K562 (cell line): ENCODE results near the gene POT1.

Source experiments
- CHD1 ChIP-seq: fragments of 200-600 bp; sonication (generic); IDR thresholded peaks from one replicate; pipeline ENCODE4 v1.6.1; 2012; ENCODE audit warnings: mild to moderate bottlenecking, moderate library complexity, low read length, inconsistent platforms
- CTCF ChIP-seq, 3 experiments: IDR thresholded peaks in 2 of 3; conservative IDR thresholded peaks in 1 of 3; 2 replicates each; pipeline ENCODE4 v1.5.1; 2011 to 2012; ENCODE audit warnings: low read length in 3 of 3, mild to moderate bottlenecking in 3 of 3, control low read depth in 2 of 3, improper control_type of control experiment in 1 of 3, inconsistent platforms in 1 of 3, low read depth in 1 of 3, mixed read lengths in 1 of 3, moderate library complexity in 1 of 3; ENCODE audit not compliant: insufficient read depth in 2 of 3
- RBM22 ChIP-seq: fragments of 200-400 bp; formaldehyde crosslinking; IDR thresholded peaks from 2 replicates; pipeline ENCODE4 v1.6.1; 2018; ENCODE audit warnings: low read length, low read depth; ENCODE audit not compliant: poor library complexity, severe bottlenecking
- WHSC1 ChIP-seq: IDR thresholded peaks from one replicate; pipeline ENCODE4 v1.6.1; 2012; ENCODE audit warnings: low read length, control low read depth, inconsistent platforms
- ZZZ3 ChIP-seq: fragments of 450-650 bp; IDR thresholded peaks from 2 replicates; pipeline ENCODE4 v1.6.1; 2016; ENCODE audit warnings: antibody characterized with exemption, mild to moderate bottlenecking, moderate library complexity
- TF ChIP-seq, protein P1 (sequence below): fragments of 450-650 bp; formaldehyde crosslinking; IDR thresholded peaks from 2 replicates; pipeline ENCODE4 v1.4.0; 2020; ENCODE audit warnings: mild to moderate bottlenecking, moderate library complexity
- TF ChIP-seq, protein P2 (sequence below): sonication (generic); formaldehyde crosslinking; IDR thresholded peaks from 2 replicates; pipeline ENCODE4 v1.8.0; 2022; ENCODE audit warnings: missing genetic modification reagents, mild to moderate bottlenecking, borderline replicate concordance

- TF ChIP-seq ZZZ3 (no peak), CTCF (IDR thresholded peaks at IDR 0.05 in 2 of 3, conservative IDR thresholded peaks at IDR 0.05 in 1 of 3; ENCODE audit: insufficient read depth in 2 of 3, low read depth in 1 of 3, low read length in 3 of 3) (no peak), WHSC1 (no peak), CHD1 (no peak), RBM22 (no peak)
- TF ChIP-seq, protein P1, sequence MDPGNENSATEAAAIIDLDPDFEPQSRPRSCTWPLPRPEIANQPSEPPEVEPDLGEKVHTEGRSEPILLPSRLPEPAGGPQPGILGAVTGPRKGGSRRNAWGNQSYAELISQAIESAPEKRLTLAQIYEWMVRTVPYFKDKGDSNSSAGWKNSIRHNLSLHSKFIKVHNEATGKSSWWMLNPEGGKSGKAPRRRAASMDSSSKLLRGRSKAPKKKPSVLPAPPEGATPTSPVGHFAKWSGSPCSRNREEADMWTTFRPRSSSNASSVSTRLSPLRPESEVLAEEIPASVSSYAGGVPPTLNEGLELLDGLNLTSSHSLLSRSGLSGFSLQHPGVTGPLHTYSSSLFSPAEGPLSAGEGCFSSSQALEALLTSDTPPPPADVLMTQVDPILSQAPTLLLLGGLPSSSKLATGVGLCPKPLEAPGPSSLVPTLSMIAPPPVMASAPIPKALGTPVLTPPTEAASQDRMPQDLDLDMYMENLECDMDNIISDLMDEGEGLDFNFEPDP: no peak
- TF ChIP-seq, protein P2, sequence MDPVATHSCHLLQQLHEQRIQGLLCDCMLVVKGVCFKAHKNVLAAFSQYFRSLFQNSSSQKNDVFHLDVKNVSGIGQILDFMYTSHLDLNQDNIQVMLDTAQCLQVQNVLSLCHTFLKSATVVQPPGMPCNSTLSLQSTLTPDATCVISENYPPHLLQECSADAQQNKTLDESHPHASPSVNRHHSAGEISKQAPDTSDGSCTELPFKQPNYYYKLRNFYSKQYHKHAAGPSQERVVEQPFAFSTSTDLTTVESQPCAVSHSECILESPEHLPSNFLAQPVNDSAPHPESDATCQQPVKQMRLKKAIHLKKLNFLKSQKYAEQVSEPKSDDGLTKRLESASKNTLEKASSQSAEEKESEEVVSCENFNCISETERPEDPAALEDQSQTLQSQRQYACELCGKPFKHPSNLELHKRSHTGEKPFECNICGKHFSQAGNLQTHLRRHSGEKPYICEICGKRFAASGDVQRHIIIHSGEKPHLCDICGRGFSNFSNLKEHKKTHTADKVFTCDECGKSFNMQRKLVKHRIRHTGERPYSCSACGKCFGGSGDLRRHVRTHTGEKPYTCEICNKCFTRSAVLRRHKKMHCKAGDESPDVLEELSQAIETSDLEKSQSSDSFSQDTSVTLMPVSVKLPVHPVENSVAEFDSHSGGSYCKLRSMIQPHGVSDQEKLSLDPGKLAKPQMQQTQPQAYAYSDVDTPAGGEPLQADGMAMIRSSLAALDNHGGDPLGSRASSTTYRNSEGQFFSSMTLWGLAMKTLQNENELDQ (CRISPR knock-in tag): no peak
Observed at GRCh38 chr7:124818807-124819206, 110.8 kb downstream of the POT1 start.
